ENCODE measurements around the gene AKT1S1. TPM values are rescaled to one million over a fixed set of nuclear protein-coding genes. Genes with fewer than 3 reads are reported as not detected.

The AKT1S1 gene
- total and polyA plus RNA-seq, 2 donors from 2014 or later: 33.7 to 47.2 TPM

DNA sequence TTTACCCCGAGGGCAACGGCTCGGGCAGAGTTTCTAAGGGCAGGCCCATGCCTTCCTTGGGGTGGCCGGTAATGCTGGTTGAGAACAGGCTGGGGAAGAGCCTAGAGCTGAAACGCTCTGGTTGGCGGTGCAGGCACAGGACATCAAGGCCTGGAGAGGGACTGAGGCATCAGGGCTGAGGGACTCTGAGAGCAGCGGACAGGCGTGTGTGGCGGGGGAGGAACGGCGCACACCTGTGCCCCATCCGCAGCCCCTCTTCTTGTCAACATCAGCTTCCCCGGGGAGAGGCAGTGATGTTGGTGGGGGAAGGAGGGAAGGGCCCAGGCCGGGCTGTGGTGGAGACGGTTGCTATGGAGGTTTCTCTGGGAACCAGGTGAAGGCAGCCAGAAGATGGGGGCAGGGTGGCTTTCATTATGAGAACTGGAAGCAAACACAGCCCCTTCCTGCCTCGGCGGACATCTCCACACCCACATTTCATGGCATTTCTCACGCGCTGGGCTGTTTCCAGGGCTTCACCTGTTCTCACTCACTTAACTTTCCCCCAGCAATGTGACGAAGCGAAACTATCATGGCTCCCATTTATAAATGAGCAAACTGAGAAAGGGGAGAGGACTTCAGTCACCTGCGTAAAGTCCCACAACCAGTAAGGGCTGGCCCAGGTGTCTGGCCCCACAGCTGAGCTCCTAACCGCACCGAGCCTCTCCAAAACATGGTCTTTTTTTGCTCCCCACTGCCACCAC is 43.6 kb upstream of the AKT1S1 start:
- peaks cover 2 to 6% (median 4%) of the 10 kb centered on the region in 3 donors for H3K36me3 ChIP-seq (ENCODE audit: control insufficient read depth in 2 of 3, insufficient read depth in 3 of 3, low read length in 3 of 3)
- H3K4me1 ChIP-seq (ENCODE audit: control insufficient read depth in 2 of 3, insufficient read depth in 2 of 3, low read depth in 1 of 3, low read length in 3 of 3): peaks cover 0 to 2% (median 0%) of the 10 kb centered on the region in 3 donors
- DNase-seq (peak in 2 of 5 donors; percentile 39 to 47), FAIRE-seq (no peak)
- TF ChIP-seq, protein P1, sequence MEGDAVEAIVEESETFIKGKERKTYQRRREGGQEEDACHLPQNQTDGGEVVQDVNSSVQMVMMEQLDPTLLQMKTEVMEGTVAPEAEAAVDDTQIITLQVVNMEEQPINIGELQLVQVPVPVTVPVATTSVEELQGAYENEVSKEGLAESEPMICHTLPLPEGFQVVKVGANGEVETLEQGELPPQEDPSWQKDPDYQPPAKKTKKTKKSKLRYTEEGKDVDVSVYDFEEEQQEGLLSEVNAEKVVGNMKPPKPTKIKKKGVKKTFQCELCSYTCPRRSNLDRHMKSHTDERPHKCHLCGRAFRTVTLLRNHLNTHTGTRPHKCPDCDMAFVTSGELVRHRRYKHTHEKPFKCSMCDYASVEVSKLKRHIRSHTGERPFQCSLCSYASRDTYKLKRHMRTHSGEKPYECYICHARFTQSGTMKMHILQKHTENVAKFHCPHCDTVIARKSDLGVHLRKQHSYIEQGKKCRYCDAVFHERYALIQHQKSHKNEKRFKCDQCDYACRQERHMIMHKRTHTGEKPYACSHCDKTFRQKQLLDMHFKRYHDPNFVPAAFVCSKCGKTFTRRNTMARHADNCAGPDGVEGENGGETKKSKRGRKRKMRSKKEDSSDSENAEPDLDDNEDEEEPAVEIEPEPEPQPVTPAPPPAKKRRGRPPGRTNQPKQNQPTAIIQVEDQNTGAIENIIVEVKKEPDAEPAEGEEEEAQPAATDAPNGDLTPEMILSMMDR (IDR thresholded peaks at IDR 0.05; ENCODE audit: borderline replicate concordance, extremely low read depth, insufficient read depth): no peak
- no peaks in the 10 kb centered on the region for H3K9me3 ChIP-seq (ENCODE audit: control insufficient read depth in 2 of 3, insufficient read depth in 1 of 3, low read length in 3 of 3)
- H3K27ac ChIP-seq (ENCODE audit: low read depth in 2 of 2, low read length in 2 of 2): no peak overlapping the region
- H3K4me3 ChIP-seq (ENCODE audit: low read length in 3 of 3): no peak overlapping the region
- no peak overlapping the region for H3K9ac ChIP-seq (ENCODE audit: low read length in 3 of 3)
- intact Hi-C loops (cut with DNase I): no loop called here
- H3K27me3 ChIP-seq (ENCODE audit: control insufficient read depth, insufficient read depth, low read length): no peaks in the 10 kb centered on the region

DNA sequence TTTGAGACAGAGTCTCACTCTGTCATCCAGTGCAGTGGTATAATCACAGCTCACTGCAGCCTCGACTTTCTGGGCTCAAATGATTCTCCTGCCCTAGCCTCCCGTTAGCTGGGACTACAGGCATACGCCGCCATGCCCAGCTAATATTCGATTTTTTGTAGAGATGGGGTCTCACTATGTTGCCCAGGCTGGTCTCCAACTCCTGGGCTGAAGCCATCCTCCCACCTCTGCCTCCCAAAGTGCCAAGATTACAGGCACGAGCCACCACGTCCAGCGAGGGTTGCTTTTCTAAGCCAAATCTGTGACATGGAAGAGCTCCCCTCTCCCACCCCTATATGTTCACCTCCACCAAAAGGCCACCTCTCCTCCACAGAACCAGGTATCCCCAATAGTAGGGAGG is 40.9 kb upstream of the AKT1S1 start:
- no peak for FAIRE-seq
- no peaks in the 10 kb centered on the region for H3K4me1 ChIP-seq (ENCODE audit: control insufficient read depth in 2 of 3, insufficient read depth in 2 of 3, low read depth in 1 of 3, low read length in 3 of 3)
- peaks cover 0 to 10% (median 0%) of the 10 kb centered on the region in 3 donors for H3K36me3 ChIP-seq (ENCODE audit: control insufficient read depth in 2 of 3, insufficient read depth in 3 of 3, low read length in 3 of 3)
- intact Hi-C loops (cut with DNase I): no loop called here
- no peak overlapping the region for H3K4me3 ChIP-seq (ENCODE audit: low read length in 3 of 3)
- H3K27me3 ChIP-seq (ENCODE audit: control insufficient read depth, insufficient read depth, low read length): no peaks in the 10 kb centered on the region
- H3K9ac ChIP-seq (ENCODE audit: low read length in 3 of 3): no peak overlapping the region
- TF ChIP-seq, protein P1 (IDR thresholded peaks at IDR 0.05; ENCODE audit: borderline replicate concordance, extremely low read depth, insufficient read depth): no peak
- no peaks in the 10 kb centered on the region for H3K9me3 ChIP-seq (ENCODE audit: control insufficient read depth in 2 of 3, insufficient read depth in 1 of 3, low read length in 3 of 3)
- H3K27ac ChIP-seq (ENCODE audit: low read depth in 2 of 2, low read length in 2 of 2): no peak overlapping the region
- no peak for DNase-seq

DNA sequence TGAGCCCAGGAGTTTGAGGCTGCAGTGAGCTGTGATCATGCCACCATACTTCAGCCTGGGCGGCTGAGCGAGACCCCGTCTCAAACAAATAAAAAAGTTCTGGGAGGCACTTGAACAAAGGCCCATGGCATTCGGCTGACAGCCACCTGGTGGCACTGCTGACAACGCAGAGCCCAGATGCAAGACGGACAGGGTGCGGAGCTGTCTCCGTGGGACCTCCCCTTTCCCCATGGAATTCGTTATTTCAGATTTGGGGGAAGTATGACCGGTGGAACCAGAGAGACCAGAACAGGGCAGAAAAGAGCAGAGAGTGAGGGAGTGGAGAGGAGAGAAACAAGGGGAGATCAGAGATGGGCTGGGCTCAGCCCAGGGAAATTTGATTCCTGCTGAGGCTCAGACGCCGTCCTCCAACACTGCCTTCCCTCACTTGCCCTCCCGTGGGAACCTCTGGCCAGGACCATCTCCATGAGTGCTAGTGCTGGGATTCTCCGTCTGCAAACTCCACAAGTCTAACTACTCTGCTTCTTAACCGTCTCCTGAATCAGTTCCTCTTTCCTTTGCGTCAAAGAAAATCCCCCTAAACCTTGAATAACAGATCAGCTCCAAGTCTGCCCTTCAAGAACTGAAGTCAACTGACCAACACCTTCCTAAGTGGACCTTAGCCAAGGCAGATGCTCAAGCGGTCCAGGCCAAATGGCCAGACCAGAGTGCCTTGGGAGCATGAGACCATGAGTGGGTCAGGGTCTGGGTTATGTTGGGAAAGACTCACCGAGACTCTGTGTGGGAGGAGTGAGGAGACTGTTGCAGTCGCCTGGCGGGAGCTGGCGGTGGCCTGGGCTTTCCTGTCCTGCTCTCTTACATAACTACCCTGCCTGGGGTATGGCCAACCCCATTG is 39.9 kb upstream of the AKT1S1 start:
- no peak overlapping the region for H3K9ac ChIP-seq (ENCODE audit: low read length in 3 of 3)

More for the DNA sequence above, 39.9 kb upstream of the AKT1S1 start:
- Histone ChIP-seq H3K27ac (ENCODE audit: low read depth in 2 of 2, low read length in 2 of 2) (no peak overlapping the region), H3K27me3 (ENCODE audit: control insufficient read depth, insufficient read depth, low read length) (no peaks in the 10 kb centered on the region), H3K9me3 (ENCODE audit: control insufficient read depth in 2 of 3, insufficient read depth in 1 of 3, low read length in 3 of 3) (no peaks in the 10 kb centered on the region), H3K4me1 (ENCODE audit: control insufficient read depth in 2 of 3, insufficient read depth in 2 of 3, low read depth in 1 of 3, low read length in 3 of 3) (no peaks in the 10 kb centered on the region), H3K4me3 (ENCODE audit: low read length in 3 of 3) (no peak overlapping the region), H3K36me3 (ENCODE audit: control insufficient read depth in 2 of 3, insufficient read depth in 3 of 3, low read length in 3 of 3) (peaks cover 0 to 14% (median 0%) of the 10 kb centered on the region in 3 donors)
- FAIRE-seq (no peak), DNase-seq (peak in 2 of 5 donors; percentile 21 to 35)
- TF ChIP-seq, protein P1 (IDR thresholded peaks at IDR 0.05; ENCODE audit: borderline replicate concordance, extremely low read depth, insufficient read depth): no peak
- intact Hi-C loops (cut with DNase I): no loop called here

Data from kidney (tissue), 14 donors.